ENCODE data around the gene KREMEN1. TPM values are rescaled to one million over a fixed set of nuclear protein-coding genes. Genes with fewer than 3 reads are reported as not detected.

KREMEN1 gene
- total RNA-seq, 1 experiment from 2014 or later: 31.9 TPM

DNA sequence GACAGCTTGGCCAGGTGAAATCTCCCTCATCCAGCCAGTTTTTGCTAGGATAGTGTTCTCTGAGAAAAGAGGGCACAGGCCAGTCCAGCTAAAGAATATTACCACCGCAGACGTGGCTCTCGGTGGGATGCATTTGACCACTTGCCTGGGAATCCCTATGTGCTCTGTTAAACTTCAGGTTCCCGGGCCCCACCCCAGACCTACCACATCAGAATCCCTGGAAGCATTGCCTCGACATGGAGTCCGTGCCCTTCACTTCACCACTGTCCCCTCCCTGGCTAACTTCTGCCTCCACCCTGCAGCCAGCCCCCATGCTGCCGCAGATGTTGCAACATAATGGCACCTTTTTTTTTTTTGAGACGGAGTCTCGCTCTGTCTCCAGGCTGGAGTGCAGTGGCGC, 76.0 kb downstream of the KREMEN1 start (continued):
- TF ChIP-seq REST (IDR thresholded peaks at IDR 0.05; ENCODE audit: low read depth) (no peak), SIN3A (IDR thresholded peaks at IDR 0.05; ENCODE audit: low read depth) (no peak), ZNF274 (IDR thresholded peaks at IDR 0.05; ENCODE audit: low read depth, low read length) (no peak), EGR1 (IDR thresholded peaks at IDR 0.05; ENCODE audit: low read depth) (no peak), POLR2AphosphoS5 (IDR thresholded peaks at IDR 0.05; ENCODE audit: low read depth, low read length) (no peak)

DNA sequence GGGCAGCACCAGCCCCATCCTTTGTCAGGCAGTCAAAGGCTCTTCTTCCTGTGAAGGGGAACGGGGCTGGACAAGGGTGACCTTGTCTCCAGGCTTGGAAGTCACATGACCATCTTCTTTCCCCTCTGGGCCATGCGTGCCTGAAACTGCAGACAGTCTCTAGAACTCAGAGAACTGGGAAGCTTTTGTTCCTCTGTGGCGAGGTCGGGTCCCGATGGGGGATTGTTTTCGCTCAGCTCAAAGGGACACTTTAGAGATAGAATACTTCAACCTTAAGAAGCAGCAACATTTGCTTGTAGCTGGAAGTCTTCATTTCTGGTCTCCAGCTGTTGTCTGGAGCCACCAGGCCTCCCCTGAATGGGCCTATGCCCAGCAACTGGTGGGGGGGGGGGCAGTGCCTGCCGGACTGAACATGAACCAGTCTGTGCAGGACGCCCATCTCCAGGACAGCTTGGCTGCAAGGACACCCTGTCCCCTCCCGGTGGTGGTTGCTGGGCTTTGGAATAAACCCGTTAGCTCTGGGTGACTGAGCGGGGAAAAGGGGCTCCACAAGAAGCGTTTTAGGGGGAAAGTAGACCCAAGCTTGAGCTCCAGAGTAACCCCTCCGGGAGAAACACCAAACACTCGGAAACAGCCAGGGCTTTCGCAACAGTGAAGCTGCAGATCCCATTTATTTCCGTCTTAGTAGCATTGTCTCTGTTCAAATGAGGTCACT, 77.2 kb downstream of the KREMEN1 start:
- Histone ChIP-seq H3K9me2 (ENCODE audit: insufficient read depth) (no peaks in the 10 kb centered on the region), H4K20me1 (ENCODE audit: insufficient read depth) (no peaks in the 10 kb centered on the region), H3K9me3 (ENCODE audit: control insufficient read depth in 1 of 2, insufficient read depth in 1 of 2, low read depth in 1 of 2, low read length in 2 of 2) (no peaks in the 10 kb centered on the region), H3K9ac (ENCODE audit: low read length) (no peak overlapping the region), H3K4me2 (ENCODE audit: low read length) (no peak overlapping the region), H3K36me3 (ENCODE audit: control insufficient read depth in 1 of 2, insufficient read depth in 2 of 2, low read length in 2 of 2) (no peaks in the 10 kb centered on the region), H3K79me2 (ENCODE audit: insufficient read depth, low read length) (no peaks in the 10 kb centered on the region), H3K27me3 (ENCODE audit: insufficient read depth, low read length) (no peaks in the 10 kb centered on the region), H3K4me1 (ENCODE audit: control insufficient read depth in 1 of 2, insufficient read depth in 2 of 2, low read length in 2 of 2) (peaks cover 6 to 16% of the 10 kb centered on the region in 2 experiments; a peak in 2 of 4 replicates), H2AFZ (ENCODE audit: low read depth, low read length, poor library complexity, severe bottlenecking) (no peak overlapping the region), H3K27ac (ENCODE audit: low read depth, low read length) (no peak overlapping the region), H3K4me3 (replicated peaks in 1 of 2; ENCODE audit: low read depth in 1 of 2, low read length in 2 of 2) (no peak overlapping the region)
- ATAC-seq (no peak), DNase-seq (ENCODE audit: low read depth, low spot score) (no peak)
- ChIA-PET RAD21 (ENCODE audit: low non-redundant PET in 1 of 2, low total read pairs in 2 of 2, uncharacterized antibody in 2 of 2, unreplicated experiment in 2 of 2) (no interaction called here), CTCF (no interaction called here), POLR2A (no interaction called here)
- no TSS peak for BruUV-seq (replicated peaks)
- intact Hi-C loops (cut with micrococcal nuclease): loop anchor here (5.0 to 10.0 kb wide), 3 partner anchors 95 to 353 kb away; no protein-coding TSS in a partner anchor
- TF ChIP-seq SRF (IDR thresholded peaks at IDR 0.05; ENCODE audit: low read depth): no peak
- TF ChIP-seq JUND (IDR thresholded peaks at IDR 0.05): no peak
- no peak for TF ChIP-seq RAD21 (IDR thresholded peaks at IDR 0.05; ENCODE audit: low read depth)
- no peak for TF ChIP-seq CTCF (IDR thresholded peaks at IDR 0.05 in 2 of 3, conservative IDR thresholded peaks at IDR 0.05 in 1 of 3; ENCODE audit: borderline replicate concordance in 1 of 3, insufficient read depth in 1 of 3, low read depth in 2 of 3, low read length in 2 of 3)
- TF ChIP-seq, protein P1, sequence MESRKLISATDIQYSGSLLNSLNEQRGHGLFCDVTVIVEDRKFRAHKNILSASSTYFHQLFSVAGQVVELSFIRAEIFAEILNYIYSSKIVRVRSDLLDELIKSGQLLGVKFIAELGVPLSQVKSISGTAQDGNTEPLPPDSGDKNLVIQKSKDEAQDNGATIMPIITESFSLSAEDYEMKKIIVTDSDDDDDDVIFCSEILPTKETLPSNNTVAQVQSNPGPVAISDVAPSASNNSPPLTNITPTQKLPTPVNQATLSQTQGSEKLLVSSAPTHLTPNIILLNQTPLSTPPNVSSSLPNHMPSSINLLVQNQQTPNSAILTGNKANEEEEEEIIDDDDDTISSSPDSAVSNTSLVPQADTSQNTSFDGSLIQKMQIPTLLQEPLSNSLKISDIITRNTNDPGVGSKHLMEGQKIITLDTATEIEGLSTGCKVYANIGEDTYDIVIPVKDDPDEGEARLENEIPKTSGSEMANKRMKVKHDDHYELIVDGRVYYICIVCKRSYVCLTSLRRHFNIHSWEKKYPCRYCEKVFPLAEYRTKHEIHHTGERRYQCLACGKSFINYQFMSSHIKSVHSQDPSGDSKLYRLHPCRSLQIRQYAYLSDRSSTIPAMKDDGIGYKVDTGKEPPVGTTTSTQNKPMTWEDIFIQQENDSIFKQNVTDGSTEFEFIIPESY (IDR thresholded peaks at IDR 0.05; ENCODE audit: extremely low read depth, insufficient replicate concordance, low read length): no peak
- no peak for TF ChIP-seq CEBPB (IDR thresholded peaks at IDR 0.05; ENCODE audit: low read depth)
- TF ChIP-seq, protein P2, sequence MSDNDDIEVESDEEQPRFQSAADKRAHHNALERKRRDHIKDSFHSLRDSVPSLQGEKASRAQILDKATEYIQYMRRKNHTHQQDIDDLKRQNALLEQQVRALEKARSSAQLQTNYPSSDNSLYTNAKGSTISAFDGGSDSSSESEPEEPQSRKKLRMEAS (IDR thresholded peaks at IDR 0.05): no peak
- TF ChIP-seq ATF3 (IDR thresholded peaks at IDR 0.05): no peak
- TF ChIP-seq TCF7L2 (IDR thresholded peaks at IDR 0.05; ENCODE audit: borderline replicate concordance, extremely low read depth, insufficient read depth, insufficient read length): no peak
- no peak for TF ChIP-seq FOSL1 (IDR thresholded peaks at IDR 0.05; ENCODE audit: low read depth)
- TF ChIP-seq POLR2A (IDR thresholded peaks at IDR 0.05; ENCODE audit: borderline replicate concordance, extremely low read depth, insufficient read depth, insufficient read length): no peak
- TF ChIP-seq ZFX (IDR thresholded peaks at IDR 0.05): no peak
- TF ChIP-seq SIN3A (IDR thresholded peaks at IDR 0.05; ENCODE audit: low read depth): no peak
- TF ChIP-seq YY1 (IDR thresholded peaks at IDR 0.05; ENCODE audit: extremely low read depth, insufficient replicate concordance, low read depth, low read length): no peak
